GM12878 (cell line): ENCODE data around the gene ENAH. TPM values are rescaled to one million over a fixed set of nuclear protein-coding genes. Genes with fewer than 3 reads are reported as not detected.

Source experiments
- ATAC-seq: fragments of 200-7000 bp; cut with Tn5 transposase; 3 replicates; pipeline ENCODE4 v1.9.1; 2020; ENCODE audit warnings: mild to moderate bottlenecking, moderate library complexity
- BruUV-seq: library from RNA; stranded (reverse); fragments of 400-500 nt; replicated peaks from 2 replicates; lab custom pipeline; 2021; lab: Mats Ljungman, UMichigan
- CTCF ChIA-PET: fragments of 300-600 bp; sonication (Branson Sonifier 250); formaldehyde crosslinking; extraction: SDS; loops from one replicate; lab custom pipeline; 2021; ENCODE audit warnings: inconsistent platforms; lab: Yijun Ruan, JAX
- POLR2A ChIA-PET: fragments of 350-600 bp; formaldehyde crosslinking; extraction: SDS; loops from one replicate; lab custom pipeline; 2021; ENCODE audit warnings: inconsistent platforms; lab: Charles Lee
- RAD21 ChIA-PET: fragments of 300-600 bp; sonication (Branson Sonifier 250); formaldehyde crosslinking; loops from one replicate; lab custom pipeline; 2023; ENCODE audit warnings: antibody characterized with exemption; ENCODE audit not compliant: unreplicated experiment; lab: Charles Lee
- SMC1A ChIA-PET: fragments of 300-600 bp; sonication (Branson Sonifier 250); formaldehyde crosslinking; loops from one replicate; lab custom pipeline; 2023; ENCODE audit not compliant: unreplicated experiment, uncharacterized antibody; lab: Charles Lee
- DNase-seq: peaks from one replicate; pipeline ENCODE4 v3.0.0-alpha.2; 2011; ENCODE audit warnings: low read depth, low spot score
- FAIRE-seq: peaks from 3 replicates; lab custom pipeline; 2011; peaks lifted over from hg19 to GRCh38; lab: Jason Lieb, UNC
- H2AFZ ChIP-seq: 2 replicates; pipeline ENCODE4 v1.6.0; 2011; ENCODE audit warnings: low read depth, low read length, control low read depth; ENCODE audit not compliant: control insufficient read depth
- H3K27ac ChIP-seq: 2 replicates; pipeline ENCODE4 v1.5.1; 2011; ENCODE audit warnings: control low read depth; ENCODE audit not compliant: control insufficient read depth, insufficient read depth
- H3K27me3 ChIP-seq, 2 experiments: replicated peaks in 1 of 2; 2 replicates each; pipeline versions ENCODE4 v1.6.0 to v1.6.1; 2011; ENCODE audit warnings: low read length in 1 of 2; ENCODE audit not compliant: control insufficient read depth in 2 of 2, insufficient read depth in 2 of 2
- H3K36me3 ChIP-seq, 2 experiments: 2 replicates each; pipeline ENCODE4 v1.5.1; 2011; ENCODE audit warnings: low read length in 1 of 2; ENCODE audit not compliant: control insufficient read depth in 2 of 2, insufficient read depth in 2 of 2
- H3K4me1 ChIP-seq: 2 replicates; pipeline ENCODE4 v1.6.1; 2011; ENCODE audit warnings: mild to moderate bottlenecking, low read length, moderate library complexity, mixed read lengths; ENCODE audit not compliant: control insufficient read depth, insufficient read depth
- H3K4me2 ChIP-seq: 2 replicates; pipeline ENCODE4 v1.6.0; 2011; ENCODE audit warnings: control low read depth; ENCODE audit not compliant: control insufficient read depth, insufficient read depth
- H3K4me3 ChIP-seq: fragments of 200-600 bp; sonication (generic); 2 replicates; pipeline ENCODE4 v1.5.1; 2016
- H3K79me2 ChIP-seq: 2 replicates; pipeline ENCODE4 v1.6.0; 2011; ENCODE audit warnings: low read length; ENCODE audit not compliant: control insufficient read depth, insufficient read depth
- H3K9ac ChIP-seq: 2 replicates; pipeline ENCODE4 v1.8.0; 2011; ENCODE audit warnings: low read length, control low read depth, mixed read lengths; ENCODE audit not compliant: control insufficient read depth, insufficient read depth
- H3K9me3 ChIP-seq: replicated peaks from 3 replicates; pipeline ENCODE4 v1.5.1; 2011; ENCODE audit warnings: mild to moderate bottlenecking, low read length; ENCODE audit not compliant: control insufficient read depth, insufficient read depth
- H4K20me1 ChIP-seq: 2 replicates; pipeline ENCODE4 v1.6.0; 2011; ENCODE audit not compliant: control insufficient read depth, insufficient read depth
- BRCA1 ChIP-seq: IDR thresholded peaks from 2 replicates; pipeline ENCODE4 v1.6.1; 2011; ENCODE audit warnings: low read depth, low read length, improper control_type of control experiment
- E2F8 ChIP-seq: fragments of 450-650 bp; IDR thresholded peaks from 2 replicates; pipeline ENCODE4 v1.6.1; 2018; ENCODE audit warnings: mild to moderate bottlenecking, low read depth, moderate library complexity; ENCODE audit not compliant: partially characterized antibody
- HSF1 ChIP-seq: fragments of 150-350 bp; IDR thresholded peaks from 2 replicates; pipeline ENCODE4 v1.6.1; 2014; ENCODE audit warnings: mild to moderate bottlenecking, low read depth, low read length
- JUNB ChIP-seq: IDR thresholded peaks from 2 replicates; pipeline ENCODE4 v1.6.1; 2016; ENCODE audit warnings: antibody characterized with exemption, mild to moderate bottlenecking
- SREBF2 ChIP-seq: IDR thresholded peaks from 2 replicates; pipeline ENCODE4 v1.6.1; 2012; ENCODE audit warnings: mild to moderate bottlenecking, low read length
- TCF12 ChIP-seq: IDR thresholded peaks from 2 replicates; pipeline ENCODE4 v1.6.1; 2011; ENCODE audit warnings: low read depth, mild to moderate bottlenecking, low read length
- ZNF592 ChIP-seq: fragments of 450-650 bp; IDR thresholded peaks from 2 replicates; pipeline ENCODE4 v1.6.1; 2017; ENCODE audit warnings: mild to moderate bottlenecking, moderate library complexity
- WGBS: methylation state at CpG from one replicate; pipeline ENCODE4 v1.1.6; 2016; ENCODE audit warnings: low lambda C conversion rate; ENCODE audit not compliant: insufficient replicate concordance, insufficient coverage; ENCODE audit errors: missing lambda C conversion rate; 5-methylcytosine and 5-hydroxymethylcytosine counted together
- in situ Hi-C: fragments of 300-500 bp; cut with MboI; formaldehyde crosslinking; loops from 9 replicates; pipeline ENCODE4 v1.14.3; 2018; ENCODE audit warnings: mixed read lengths
- intact Hi-C: fragments of 100-400 bp; cut with micrococcal nuclease; formaldehyde crosslinking; loops from one replicate; pipeline ENCODE4 v1.14.2; 2022; ENCODE audit not compliant: unreplicated experiment
- polyA plus RNA-seq, 11 experiments: library from polyadenylated mRNA; depleted of rRNA in 4 of 11; unstranded in 6 of 11; stranded (reverse) in 5 of 11; fragments of >200 nt; fragmentation: Nextera tagmentation in 4 of 11; fragmentation: Illumina TruSeq in 1 of 11; extraction: Ambion mirVana in 4 of 11; extraction: Trizol in 1 of 11; gene quantifications; 1 replicate in 1 of 11; 2 replicates in 10 of 11; pipeline versions ENCODE4 v1.2.1 to v1.2.3, GENCODE V29; 2011 to 2016; ENCODE audit warnings: inconsistent platforms in 2 of 11, missing spikeins in 2 of 11, low read depth in 1 of 11
- total RNA-seq, 4 experiments: library from RNA; depleted of rRNA in 3 of 4; stranded (reverse); fragments of >200 nt in 3 of 4; fragmentation: Illumina TruSeq in 1 of 4; extraction: Trizol in 1 of 4; gene quantifications; 2 replicates each; pipeline versions ENCODE4 v1.2.1 to v1.2.3, GENCODE V29; 2013 to 2021

ENAH gene
- total and polyA plus RNA-seq, 10 of the 15 experiments (the other 5 are each of a cell fraction or from before 2014, with no cell fraction given), result under 0.01 to 0.62 (median 0.06) TPM; not detected in 5

GRCh38 chr1:225692517-225692879 lies 39.6 kb upstream of the ENAH start (continued):
- TF ChIP-seq ZNF592 (no peak), HSF1 (no peak), BRCA1 (no peak), SREBF2 (no peak)

GRCh38 chr1:225691861-225692516 lies 39.1 kb upstream of the ENAH start:
- Histone ChIP-seq H3K4me2 (no peak overlapping the region), H3K4me1 (no peaks in the 10 kb centered on the region), H3K27ac (no peak overlapping the region), H3K9ac (no peak overlapping the region), H3K9me3 (no peaks in the 10 kb centered on the region), H3K36me3 (no peaks in the 10 kb centered on the region), H3K27me3 (peaks cover 0 to 2% of the 10 kb centered on the region in 2 experiments; a peak in 1 of 4 replicates)
- ChIA-PET CTCF (no interaction called here), POLR2A (no interaction called here)
- FAIRE-seq, result no peak
- TF ChIP-seq TCF12 (no peak), JUNB (no peak), E2F8 (no peak)
- TF ChIP-seq, all 136 proteins: peak for 0
- H3K79me2 ChIP-seq, result no peaks in the 10 kb centered on the region
- intact Hi-C loops, result no loop called here
- ChIA-PET SMC1A (no interaction called here), RAD21 (interaction anchor here (1.2 kb wide), 1 partner anchor 35 kb away, joined by 3 read pairs; no protein-coding TSS in a partner anchor)
- no peak overlapping the region for H2AFZ ChIP-seq
- no peak overlapping the region for H3K4me3 ChIP-seq
- DNase-seq (no peak), ATAC-seq (no peak)
- in situ Hi-C loops, result no loop called here
- WGBS, result 17% methylated on average over 4 of the region's 4 CpGs
- BruUV-seq, result no TSS peak
- no peaks in the 10 kb centered on the region for H4K20me1 ChIP-seq
